ENCODE data around the gene NT5C3A.
"Not testable (repeated sequence)": the region's sequence is repeated elsewhere in the genome, so short reads cannot be mapped to it uniquely, and the experiment has no call there.

GRCh38 chr7:32967268-32967582 lies 95.4 kb downstream of the NT5C3A start:
- not testable (repeated sequence) for TF ChIP-seq SIN3A (IDR thresholded peaks at IDR 0.05; ENCODE audit: borderline replicate concordance in 2 of 2, control insufficient read depth in 1 of 2, low read depth in 2 of 2, low read length in 2 of 2); TSC22D4 (tag; IDR thresholded peaks at IDR 0.05); CHD1 (IDR thresholded peaks at IDR 0.05; ENCODE audit: low read length); POLR2A (conservative IDR thresholded peaks at IDR 0.05); NR3C1 (CRISPR knock-in tag; IDR thresholded peaks at IDR 0.05); ZNF707 (CRISPR knock-in tag; conservative IDR thresholded peaks at IDR 0.05); E2F5 (CRISPR knock-in tag; IDR thresholded peaks at IDR 0.05); ZC3H4 (CRISPR knock-in tag; IDR thresholded peaks at IDR 0.05; ENCODE audit: borderline replicate concordance); CTCF (IDR thresholded peaks at IDR 0.05 in 2 of 3, conservative IDR thresholded peaks at IDR 0.05 in 1 of 3; ENCODE audit: insufficient read depth in 2 of 3, low read depth in 1 of 3, low read length in 3 of 3); POLR2AphosphoS2 (IDR thresholded peaks at IDR 0.05; ENCODE audit: low read length); ZSCAN29 (IDR thresholded peaks at IDR 0.05); ZNF583 (CRISPR knock-in tag; IDR thresholded peaks at IDR 0.05)
